ENCODE data around the gene BCAR3. TPM values are rescaled to one million over a fixed set of nuclear protein-coding genes. Genes with fewer than 3 reads are reported as not detected.

BCAR3 gene
- total and polyA plus RNA-seq, 2 experiments from 2014 or later = 22.6 to 23.7 TPM

DNA sequence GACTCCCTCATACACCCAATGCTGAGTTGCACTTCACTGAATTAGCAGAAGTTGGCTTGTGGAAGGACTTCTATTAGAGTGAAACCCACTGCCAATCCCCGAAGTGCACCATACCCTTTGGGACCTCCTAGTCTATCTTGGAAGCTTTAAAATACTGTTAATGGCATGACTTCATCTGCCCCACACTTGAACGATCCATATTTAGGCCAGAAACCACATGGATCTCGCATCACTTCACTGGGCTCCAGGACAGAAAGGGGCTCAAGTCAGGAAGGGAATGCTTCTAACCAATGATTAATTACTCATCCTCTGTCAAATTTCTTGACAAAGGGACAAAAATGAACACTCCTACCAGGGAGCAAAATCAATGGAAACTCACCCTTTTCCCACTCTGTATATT, 69.1 kb downstream of the BCAR3 start:
- DNase-seq (ENCODE audit: low spot score) = no peak
- H3K36me3 ChIP-seq (replicated peaks; ENCODE audit: insufficient read depth, low read depth) = no peaks in the 10 kb centered on the region
- peak overlapping the region; percentile 94 for H3K27ac ChIP-seq
- no peak overlapping the region for H2AFZ ChIP-seq
- H3K9me3 ChIP-seq (ENCODE audit: low read depth) = no peaks in the 10 kb centered on the region
- H3K27me3 ChIP-seq = no peaks in the 10 kb centered on the region
- H3K4me1 ChIP-seq (ENCODE audit: insufficient read depth) = peaks cover 60% of the 10 kb centered on the region
- no peak overlapping the region for H3K4me3 ChIP-seq
- no peaks in the 10 kb centered on the region for H3K9me2 ChIP-seq (replicated peaks; ENCODE audit: insufficient read depth)
- H4K20me1 ChIP-seq (ENCODE audit: insufficient read depth, poor library complexity, severe bottlenecking) = no peaks in the 10 kb centered on the region
- H3K4me2 ChIP-seq = peak overlapping the region; percentile 70
- H3K79me2 ChIP-seq = peaks cover 73% of the 10 kb centered on the region
- WGBS (ENCODE audit: low lambda C conversion rate, missing lambda C conversion rate) = 95% methylated on average over 3 of the region's 3 CpGs
- TF ChIP-seq EZH2phosphoT487 (IDR thresholded peaks at IDR 0.05; ENCODE audit: low read depth, severe bottlenecking, unreplicated experiment) (no peak), EZH2 (IDR thresholded peaks at IDR 0.05; ENCODE audit: borderline replicate concordance) (no peak)
- TF ChIP-seq, protein P1, sequence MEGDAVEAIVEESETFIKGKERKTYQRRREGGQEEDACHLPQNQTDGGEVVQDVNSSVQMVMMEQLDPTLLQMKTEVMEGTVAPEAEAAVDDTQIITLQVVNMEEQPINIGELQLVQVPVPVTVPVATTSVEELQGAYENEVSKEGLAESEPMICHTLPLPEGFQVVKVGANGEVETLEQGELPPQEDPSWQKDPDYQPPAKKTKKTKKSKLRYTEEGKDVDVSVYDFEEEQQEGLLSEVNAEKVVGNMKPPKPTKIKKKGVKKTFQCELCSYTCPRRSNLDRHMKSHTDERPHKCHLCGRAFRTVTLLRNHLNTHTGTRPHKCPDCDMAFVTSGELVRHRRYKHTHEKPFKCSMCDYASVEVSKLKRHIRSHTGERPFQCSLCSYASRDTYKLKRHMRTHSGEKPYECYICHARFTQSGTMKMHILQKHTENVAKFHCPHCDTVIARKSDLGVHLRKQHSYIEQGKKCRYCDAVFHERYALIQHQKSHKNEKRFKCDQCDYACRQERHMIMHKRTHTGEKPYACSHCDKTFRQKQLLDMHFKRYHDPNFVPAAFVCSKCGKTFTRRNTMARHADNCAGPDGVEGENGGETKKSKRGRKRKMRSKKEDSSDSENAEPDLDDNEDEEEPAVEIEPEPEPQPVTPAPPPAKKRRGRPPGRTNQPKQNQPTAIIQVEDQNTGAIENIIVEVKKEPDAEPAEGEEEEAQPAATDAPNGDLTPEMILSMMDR (IDR thresholded peaks at IDR 0.05; ENCODE audit: poor library complexity) = no peak

DNA sequence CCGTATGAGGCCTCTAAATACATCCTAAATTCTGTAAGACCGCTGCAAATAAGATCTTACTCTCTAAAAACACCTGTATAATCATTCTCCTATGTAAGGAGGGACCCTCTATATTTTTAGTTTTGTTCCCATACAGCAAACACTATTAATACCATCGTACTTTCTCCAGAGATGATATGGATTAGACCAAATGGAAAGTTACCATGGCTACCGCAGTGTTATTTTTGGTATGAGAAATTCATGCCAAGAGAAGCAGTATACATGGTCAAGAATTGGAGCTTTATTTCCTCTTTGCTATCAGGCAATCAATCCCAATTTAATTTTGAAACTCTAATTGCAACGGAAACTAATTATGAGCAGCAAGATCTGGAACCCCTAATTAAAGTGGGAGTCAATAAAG, 70.0 kb downstream of the BCAR3 start:
- Histone ChIP-seq H3K27ac (no peak overlapping the region), H3K79me2 (peaks cover 76% of the 10 kb centered on the region), H3K4me2 (no peak overlapping the region)

DNA sequence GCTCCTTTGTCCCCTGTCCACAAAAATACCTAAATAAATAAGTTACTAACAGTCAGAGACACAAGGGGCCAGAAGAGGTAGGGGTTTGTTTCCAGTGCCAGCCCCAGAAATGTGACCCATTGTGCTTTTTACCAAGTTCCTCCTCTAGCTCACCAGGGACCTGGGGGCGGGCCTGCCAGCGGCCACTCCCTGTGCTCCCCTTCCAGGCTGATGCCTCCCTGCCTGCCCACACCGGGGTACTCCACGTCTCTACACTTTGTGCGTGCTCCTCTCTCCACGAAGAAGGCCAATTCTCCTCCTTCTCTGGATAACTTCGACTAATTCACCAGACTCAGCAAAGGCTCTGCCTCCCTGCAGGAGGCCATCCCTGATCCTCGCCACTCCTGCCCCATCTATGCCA, 72.1 kb downstream of the BCAR3 start:
- H3K4me2 ChIP-seq = no peak overlapping the region
- H3K4me1 ChIP-seq (ENCODE audit: insufficient read depth) = peaks cover 45% of the 10 kb centered on the region
- no peak overlapping the region for H3K4me3 ChIP-seq
- no peak overlapping the region for H2AFZ ChIP-seq
- no peaks in the 10 kb centered on the region for H3K9me3 ChIP-seq (ENCODE audit: low read depth)
- H3K27ac ChIP-seq = no peak overlapping the region
- DNase-seq (ENCODE audit: low spot score) = no peak
- TF ChIP-seq, protein P1 (IDR thresholded peaks at IDR 0.05; ENCODE audit: poor library complexity) = no peak
- TF ChIP-seq EZH2 (IDR thresholded peaks at IDR 0.05; ENCODE audit: borderline replicate concordance) (no peak), EZH2phosphoT487 (IDR thresholded peaks at IDR 0.05; ENCODE audit: low read depth, severe bottlenecking, unreplicated experiment) (no peak)
- H3K9me2 ChIP-seq (replicated peaks; ENCODE audit: insufficient read depth) = no peaks in the 10 kb centered on the region
- no peaks in the 10 kb centered on the region for H3K27me3 ChIP-seq
- 92% methylated on average over 8 of the region's 8 CpGs for WGBS (ENCODE audit: low lambda C conversion rate, missing lambda C conversion rate)
- peaks cover 85% of the 10 kb centered on the region for H3K79me2 ChIP-seq
- H3K36me3 ChIP-seq (replicated peaks; ENCODE audit: insufficient read depth, low read depth) = no peaks in the 10 kb centered on the region
- no peaks in the 10 kb centered on the region for H4K20me1 ChIP-seq (ENCODE audit: insufficient read depth, poor library complexity, severe bottlenecking)

More for the DNA sequence above, 70.0 kb downstream of the BCAR3 start:
- 95% methylated on average over 5 of the region's 5 CpGs for WGBS (ENCODE audit: low lambda C conversion rate, missing lambda C conversion rate)
- Histone ChIP-seq H3K36me3 (replicated peaks; ENCODE audit: insufficient read depth, low read depth) (no peaks in the 10 kb centered on the region), H3K9me2 (replicated peaks; ENCODE audit: insufficient read depth) (no peaks in the 10 kb centered on the region), H3K4me1 (ENCODE audit: insufficient read depth) (peaks cover 51% of the 10 kb centered on the region), H3K4me3 (no peak overlapping the region), H3K9me3 (ENCODE audit: low read depth) (no peaks in the 10 kb centered on the region), H3K27me3 (no peaks in the 10 kb centered on the region), H2AFZ (no peak overlapping the region), H4K20me1 (ENCODE audit: insufficient read depth, poor library complexity, severe bottlenecking) (no peaks in the 10 kb centered on the region)
- TF ChIP-seq EZH2 (IDR thresholded peaks at IDR 0.05; ENCODE audit: borderline replicate concordance) (no peak), EZH2phosphoT487 (IDR thresholded peaks at IDR 0.05; ENCODE audit: low read depth, severe bottlenecking, unreplicated experiment) (no peak)
- TF ChIP-seq, protein P1 (IDR thresholded peaks at IDR 0.05; ENCODE audit: poor library complexity) = no peak
- DNase-seq (ENCODE audit: low spot score) = no peak
